Testis (tissue), 2 donors: Measurements from ENCODE around the gene HSD17B7.

Experiments used
- CTCF ChIP-seq, 3 experiments: fragments of 450-650 bp in 2 of 3; fragments of 200-600 bp in 1 of 3; sonication (generic) in 1 of 3; IDR thresholded peaks; one replicate each; pipeline ENCODE4 v1.5.1; 2016 to 2019; ENCODE audit warnings: antibody characterized with exemption in 3 of 3, mild to moderate bottlenecking in 2 of 3, moderate library complexity in 1 of 3
- POLR2A ChIP-seq: fragments of 450-650 bp; IDR thresholded peaks from one replicate; pipeline ENCODE4 v1.6.1; 2017; ENCODE audit warnings: antibody characterized with exemption, mild to moderate bottlenecking, moderate library complexity

GRCh38 chr1:162756523-162756922 lies 34.0 kb upstream of the HSD17B7 start:
- TF ChIP-seq CTCF (IDR thresholded peaks at IDR 0.05) (no peak), POLR2A (no peak)
